Stimulated activated CD8-positive, alpha-beta memory T cell treated with anti-CD3 and anti-CD28 coated beads, Interleukin-7, amount 100 ng/mL, for 4 hours (primary cell): Measurements from ENCODE around the gene HK1.
A peak's percentile ranks its signal among the peaks of the same experiment; 100 is the strongest.

Source experiments
- DNase-seq, 2 donors: peaks; one replicate each; pipeline ENCODE4 v3.0.0-alpha.2; 2020; ENCODE audit warnings: low read depth in 2 of 2

HK1 gene

DNA sequence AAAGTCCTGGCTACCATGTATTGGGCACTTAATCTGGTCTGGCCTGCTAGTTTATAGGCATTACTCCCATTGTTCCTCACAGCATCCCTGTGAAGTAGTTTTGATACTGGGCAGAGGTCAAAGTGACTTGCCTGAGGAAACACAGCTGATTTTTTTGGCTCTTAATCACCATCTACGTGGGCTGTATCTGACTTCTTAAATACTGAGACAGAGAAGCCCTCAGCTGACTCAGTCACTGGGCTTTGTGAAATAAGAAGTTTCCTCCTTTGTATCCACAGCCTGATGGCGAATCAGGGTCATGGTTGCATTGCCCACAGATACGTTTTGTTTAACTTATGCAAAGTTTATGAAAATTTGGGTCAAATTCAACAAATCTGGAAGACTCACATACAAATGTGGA lies 125.2 kb downstream of the HK1 start:
- DNase-seq: no peak

DNA sequence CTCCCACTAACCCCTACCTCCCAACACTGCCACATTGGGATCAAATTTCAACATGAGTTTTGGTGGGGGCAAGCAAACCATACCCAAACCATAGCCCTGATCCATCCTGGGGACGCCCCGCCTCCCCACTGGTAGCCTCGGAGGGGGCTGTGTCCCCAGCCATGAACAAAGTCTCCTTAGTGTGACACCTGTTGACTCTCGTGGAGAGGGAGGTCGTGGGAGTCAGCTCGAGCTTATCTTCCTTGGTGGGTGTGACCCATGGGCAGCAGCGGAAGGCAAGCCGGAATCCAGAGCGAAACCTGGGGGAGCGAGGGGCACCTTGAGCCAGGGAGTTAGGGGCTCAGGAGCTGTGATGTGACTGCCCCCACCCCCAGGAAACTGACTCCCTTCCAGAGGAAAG lies 126.5 kb downstream of the HK1 start:
- DNase-seq: no peak

DNA sequence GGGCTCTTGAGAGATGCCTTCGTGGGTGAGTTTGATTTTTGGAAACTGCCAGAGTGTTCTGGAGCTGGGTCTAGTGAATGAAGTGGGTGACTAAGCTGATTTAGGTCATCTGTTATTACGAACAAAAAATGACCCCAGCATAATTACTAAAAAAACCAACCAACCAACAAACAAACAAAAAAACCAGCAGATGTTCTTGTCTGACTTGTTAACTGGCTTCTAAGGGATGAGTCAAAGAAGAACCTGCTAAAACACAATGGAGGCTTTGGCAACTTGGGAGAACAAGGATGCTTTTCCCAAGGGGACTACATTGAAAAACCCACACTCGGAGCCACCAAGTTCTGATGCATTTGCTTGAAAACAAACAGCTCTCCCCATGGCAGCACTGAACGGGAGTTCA lies 126.9 kb downstream of the HK1 start:
- no peak for DNase-seq

- no peak for DNase-seq
These were observed 128.1 kb downstream of the HK1 start for GRCh38 chr10:69406302-69406811.

GRCh38 chr10:69406816-69407580 lies 128.7 kb downstream of the HK1 start:
- DNase-seq: no peak

- DNase-seq: no peak
These were observed 129.5 kb downstream of the HK1 start for GRCh38 chr10:69407621-69408301.

GRCh38 chr10:69408318-69409175 lies 130.3 kb downstream of the HK1 start:
- peak; percentile 81 to 85 for DNase-seq

- no peak for DNase-seq
These were observed 130.8 kb downstream of the HK1 start for GRCh38 chr10:69409176-69409495.

DNA sequence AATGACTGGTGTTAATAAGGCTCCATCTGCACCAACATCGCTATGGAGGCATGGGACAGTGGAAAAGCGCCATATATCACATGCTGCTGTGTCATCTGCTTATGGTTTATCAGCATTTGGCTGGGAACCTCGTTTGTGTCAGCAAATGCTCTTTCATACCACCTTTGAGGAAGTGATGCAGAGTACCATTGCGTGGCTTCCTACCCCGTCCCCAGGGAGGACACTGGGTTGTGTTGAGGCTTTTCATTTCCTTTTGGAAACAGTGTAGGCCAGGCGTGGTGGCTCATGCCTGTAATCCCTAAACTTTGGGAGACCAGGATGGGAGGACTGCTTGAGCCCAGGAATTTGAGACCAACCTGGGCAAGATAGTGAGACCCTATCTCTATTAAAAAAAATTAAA lies 131.7 kb downstream of the HK1 start:
- no peak for DNase-seq

DNA sequence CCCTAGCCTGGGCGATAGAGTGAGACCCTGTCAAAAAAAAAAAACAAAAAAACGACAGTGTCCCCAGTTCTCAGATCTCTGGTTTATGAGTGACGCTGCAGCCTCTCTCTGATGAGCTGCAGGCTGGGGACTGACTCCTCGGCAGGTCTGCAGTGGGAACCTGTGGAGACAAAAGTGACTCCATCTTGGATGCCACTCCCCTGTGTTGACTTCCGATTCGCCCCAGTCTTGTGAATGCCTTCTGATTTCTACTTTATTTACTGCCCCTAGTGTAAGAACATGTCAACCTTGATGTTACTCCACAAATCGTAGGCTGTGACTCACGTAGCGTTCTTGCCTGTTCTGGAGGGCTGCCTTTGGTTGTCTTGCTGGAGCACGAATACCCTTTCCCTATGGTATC lies 132.2 kb downstream of the HK1 start:
- no peak for DNase-seq

DNA sequence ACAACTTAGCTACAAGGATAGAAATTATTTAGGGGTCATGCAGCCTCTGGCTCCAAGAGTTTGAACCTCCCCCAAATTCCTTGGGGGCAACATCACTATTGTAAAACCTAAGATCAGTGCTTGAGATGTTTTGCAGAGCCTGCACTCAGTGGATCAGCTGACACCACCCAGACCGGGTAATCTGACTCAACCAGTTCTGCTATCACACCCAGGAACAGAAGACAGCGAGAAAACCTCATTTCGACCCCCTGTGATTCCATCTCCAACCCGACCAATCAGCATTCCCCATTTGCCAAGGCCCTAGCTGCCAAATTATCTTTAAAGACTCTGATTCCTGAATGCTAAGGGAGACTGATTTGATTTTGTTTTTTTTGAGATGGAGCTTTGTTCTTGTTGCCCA lies 133.2 kb downstream of the HK1 start:
- DNase-seq: no peak

DNA sequence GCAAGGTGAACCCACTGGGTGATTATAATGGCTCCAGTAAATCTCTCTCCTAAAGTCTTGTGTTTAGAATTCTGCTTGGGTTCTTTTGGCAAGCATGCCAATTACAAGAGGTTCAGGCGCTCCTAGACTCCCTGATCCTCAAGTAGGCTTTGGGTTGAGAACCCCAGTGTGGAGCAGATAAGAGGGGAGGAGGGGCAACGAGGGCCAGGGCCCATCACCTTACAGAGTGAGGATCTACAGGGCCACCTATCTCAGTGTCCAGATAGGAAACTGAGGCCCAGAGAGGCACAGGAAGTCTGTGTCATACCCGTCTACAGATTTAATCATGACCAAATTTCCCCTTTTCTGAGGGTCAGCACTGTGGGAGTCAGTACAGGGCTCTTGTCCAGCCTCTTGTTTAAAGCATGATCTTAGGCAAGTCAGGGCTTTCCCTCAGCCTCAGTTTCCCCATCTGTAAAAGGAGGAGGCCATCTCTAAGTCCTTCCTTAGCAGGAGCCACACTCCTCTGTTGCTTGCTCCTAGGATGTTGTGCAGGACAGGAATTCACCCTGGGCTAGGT lies 134.0 kb downstream of the HK1 start:
- DNase-seq: no peak

DNA sequence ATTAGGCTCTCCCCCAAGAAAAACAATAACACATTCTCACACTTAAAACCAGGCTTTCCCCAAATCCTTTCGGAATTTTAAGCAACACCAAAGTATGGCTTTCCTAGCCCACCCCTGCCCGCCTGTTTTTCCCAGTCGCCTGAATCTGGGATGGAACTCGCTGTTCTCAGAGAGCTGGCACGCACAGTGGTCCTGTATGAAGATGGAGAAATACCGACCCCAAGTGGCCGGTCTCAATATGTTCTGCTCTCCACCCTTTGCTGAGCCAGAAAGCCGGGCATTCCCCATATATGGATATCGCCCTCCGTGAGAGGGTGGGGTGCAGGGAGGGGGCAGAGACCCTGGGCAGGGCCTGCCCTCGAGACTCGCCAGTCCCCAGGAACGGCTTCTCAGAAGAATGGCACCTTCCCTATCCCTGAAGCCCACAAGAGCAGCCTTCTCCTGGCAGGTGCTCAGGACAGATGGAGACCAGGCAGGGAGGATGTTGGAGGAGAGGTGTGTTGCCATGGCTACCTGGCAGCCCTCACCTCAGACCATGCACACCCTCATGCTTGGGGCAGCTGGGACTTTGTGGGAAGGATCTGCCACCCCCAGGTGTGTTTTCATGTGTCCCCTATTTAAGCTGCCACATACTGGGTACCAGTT lies 135.0 kb downstream of the HK1 start:
- peak in 1 of 2 donors; percentile 12 for DNase-seq

DNA sequence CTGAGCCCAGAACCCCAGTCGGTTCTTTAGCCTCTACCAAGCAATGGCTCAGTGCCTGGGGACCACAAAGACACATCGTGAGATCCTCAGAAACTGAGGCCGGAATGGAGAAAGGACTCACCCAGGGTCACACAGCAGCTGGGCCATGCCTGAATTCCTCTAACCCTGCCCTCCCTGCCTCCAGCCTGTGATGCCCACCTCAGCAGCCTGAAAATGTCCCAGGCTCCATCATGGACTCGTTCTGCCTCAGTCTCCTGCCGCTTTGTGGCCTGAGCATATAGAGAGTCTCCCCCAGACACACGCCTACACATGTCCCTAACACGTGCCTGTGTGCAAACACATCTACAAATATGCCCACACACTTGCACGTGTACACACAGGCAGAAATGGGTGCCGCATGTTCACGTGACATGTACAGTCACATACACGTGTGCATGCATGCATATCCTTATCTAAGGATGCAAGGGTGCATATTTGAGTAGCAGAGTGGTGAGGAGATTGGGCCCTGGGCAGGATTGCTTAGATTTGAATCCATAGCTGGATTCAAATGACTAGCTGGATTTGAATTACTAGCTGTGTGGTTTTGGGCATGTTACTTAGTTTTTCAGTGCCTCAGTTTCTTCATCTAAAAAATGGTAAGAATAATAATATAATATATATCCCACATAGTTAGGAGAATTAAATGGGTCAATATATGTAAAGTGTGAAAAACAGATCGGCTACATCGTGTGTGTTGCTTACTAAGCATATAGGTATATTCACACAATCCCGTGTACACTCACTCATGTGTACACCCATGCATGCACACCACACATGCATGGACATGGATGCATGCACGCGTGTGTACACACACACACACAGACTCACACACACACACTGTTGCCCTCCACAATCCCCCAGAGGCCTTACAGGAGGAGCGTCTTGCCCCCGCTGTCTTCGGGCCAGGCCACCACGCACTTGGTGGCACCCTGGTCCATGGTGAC lies 136.0 kb downstream of the HK1 start:
- DNase-seq: no peak

DNA sequence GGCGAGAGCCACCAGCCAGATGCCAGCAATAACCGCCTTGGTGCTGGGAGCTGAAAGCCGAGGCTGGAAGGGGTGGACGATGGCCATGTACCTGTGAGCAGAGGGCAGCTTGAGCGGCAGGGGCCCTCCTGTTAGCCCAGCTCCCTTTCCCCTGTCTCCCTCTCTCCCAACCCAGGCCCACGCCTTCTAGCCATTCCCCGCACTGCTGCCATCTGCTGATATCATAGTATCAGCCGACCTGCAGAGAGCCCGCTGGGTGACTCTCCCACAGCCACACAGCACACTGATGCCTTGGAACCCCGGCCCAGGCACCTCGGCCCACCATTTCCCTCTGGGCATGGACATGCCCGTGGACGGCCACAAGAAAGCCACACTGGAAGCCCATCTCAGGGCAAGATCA lies 136.8 kb downstream of the HK1 start:
- DNase-seq: no peak

- no peak for DNase-seq
These were observed 137.7 kb downstream of the HK1 start for GRCh38 chr10:69415951-69416350.

GRCh38 chr10:69416695-69417094 lies 138.4 kb downstream of the HK1 start, which contains the start of gene TACR2:
TSS of gene TACR2 (minus strand) at chr10:69416918. CDS start at chr10:69416323, 595 bp downstream.
- no peak for DNase-seq

- DNase-seq: no peak
These were observed 139.2 kb downstream of the HK1 start for GRCh38 chr10:69417542-69417941.

GRCh38 chr10:69418052-69418752 lies 139.9 kb downstream of the HK1 start:
- no peak for DNase-seq
